Dendritic cell treated with granulocyte-macrophage colony-stimulating factor and Interleukin-4, amounts not matched to agents 40 ng/mL and 50 ng/mL, for 4 days (primary cell): ENCODE results near the gene TUBB3.
A peak's percentile ranks its signal among the peaks of the same experiment; 100 is the strongest.

Experiments used
- H3K27ac Mint-ChIP-seq: one replicate; pipeline ENCODE4 v1.8.0; 2022; ENCODE audit warnings: mild to moderate bottlenecking, mixed read lengths
- H3K27me3 Mint-ChIP-seq: one replicate; pipeline ENCODE4 v1.8.0; 2022; ENCODE audit warnings: mild to moderate bottlenecking, mixed read lengths
- H3K36me3 Mint-ChIP-seq: one replicate; pipeline ENCODE4 v1.8.0; 2022; ENCODE audit warnings: low read depth, mixed read lengths
- H3K4me1 Mint-ChIP-seq: one replicate; pipeline ENCODE4 v1.8.0; 2022; ENCODE audit warnings: low read depth, mixed read lengths
- H3K4me3 Mint-ChIP-seq: one replicate; pipeline ENCODE4 v1.8.0; 2022; ENCODE audit warnings: mild to moderate bottlenecking, moderate library complexity, mixed read lengths
- H3K9me3 Mint-ChIP-seq: one replicate; pipeline ENCODE4 v1.8.0; 2022; ENCODE audit warnings: mixed read lengths
- intact Hi-C: fragments of 100-400 bp; cut with micrococcal nuclease; formaldehyde crosslinking; loops from one replicate; pipeline ENCODE4 v1.15.0; 2022

The TUBB3 gene

DNA sequence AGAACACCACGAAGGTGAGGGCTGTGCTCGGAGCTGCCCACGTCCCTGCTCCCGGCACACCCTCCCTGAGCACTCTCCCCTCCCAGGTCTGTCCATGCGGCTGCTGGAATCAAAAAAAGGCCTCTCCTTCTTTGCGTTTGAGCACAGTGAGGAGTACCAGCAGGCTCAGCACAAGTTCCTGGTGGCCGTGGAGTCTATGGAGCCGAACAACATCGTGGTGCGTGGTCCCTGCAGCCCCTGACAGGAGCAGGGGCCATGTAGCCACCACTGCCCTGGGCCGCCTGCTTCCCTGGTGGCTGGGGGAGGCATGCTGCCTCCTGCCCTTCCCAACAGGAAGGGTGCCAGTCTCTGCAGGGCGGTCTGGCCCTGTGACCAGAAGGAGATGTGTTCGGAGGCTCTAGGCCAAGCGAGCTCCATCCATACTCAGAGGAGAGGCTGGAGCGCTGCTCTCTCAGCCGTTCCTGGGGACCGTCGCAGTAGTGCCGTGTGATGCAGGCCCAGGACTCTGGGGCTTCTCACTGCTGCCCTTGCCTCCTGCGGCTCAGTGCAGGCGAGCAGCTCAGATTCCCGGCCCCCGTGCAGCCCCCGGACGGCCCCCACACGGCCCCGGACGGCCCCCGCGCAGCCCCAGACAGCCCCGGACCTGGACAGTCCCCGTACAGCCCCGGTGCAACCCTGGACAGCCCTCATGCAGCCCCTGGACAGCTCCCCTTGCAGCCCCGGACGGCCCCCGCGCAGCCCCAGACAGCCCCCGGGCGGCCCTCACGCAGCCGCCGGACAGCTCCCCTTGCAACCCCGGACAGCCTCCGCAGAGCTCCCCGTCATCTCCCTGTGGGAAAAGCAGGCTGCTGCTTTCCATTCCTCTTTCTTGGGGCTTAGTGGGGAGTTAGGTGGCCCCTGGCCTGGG lies 29.2 kb upstream of the TUBB3 start:
- intact Hi-C loops: no loop called here
- peaks cover 100% of the 10 kb centered on the region for H3K36me3 Mint-ChIP-seq
- no peaks in the 10 kb centered on the region for H3K9me3 Mint-ChIP-seq
- H3K27me3 Mint-ChIP-seq: no peaks in the 10 kb centered on the region
- no peak overlapping the region for H3K4me3 Mint-ChIP-seq
- no peak overlapping the region for H3K27ac Mint-ChIP-seq
- H3K4me1 Mint-ChIP-seq: no peaks in the 10 kb centered on the region

GRCh38 chr16:89895482-89896250 lies 27.5 kb upstream of the TUBB3 start:
- H3K4me1 Mint-ChIP-seq: no peaks in the 10 kb centered on the region
- H3K9me3 Mint-ChIP-seq: no peaks in the 10 kb centered on the region
- H3K36me3 Mint-ChIP-seq: peaks cover 100% of the 10 kb centered on the region
- no peaks in the 10 kb centered on the region for H3K27me3 Mint-ChIP-seq
- intact Hi-C loops: no loop called here
- H3K4me3 Mint-ChIP-seq: no peak overlapping the region
- H3K27ac Mint-ChIP-seq: no peak overlapping the region

- no peaks in the 10 kb centered on the region for H3K27me3 Mint-ChIP-seq
- no peaks in the 10 kb centered on the region for H3K4me1 Mint-ChIP-seq
- no peak overlapping the region for H3K4me3 Mint-ChIP-seq
- intact Hi-C loops: no loop called here
- H3K36me3 Mint-ChIP-seq: peaks cover 92% of the 10 kb centered on the region
- H3K9me3 Mint-ChIP-seq: no peaks in the 10 kb centered on the region
- H3K27ac Mint-ChIP-seq: no peak overlapping the region
These were observed 25.9 kb upstream of the TUBB3 start for GRCh38 chr16:89897204-89897603.

- H3K36me3 Mint-ChIP-seq: peaks cover 90% of the 10 kb centered on the region
- no peaks in the 10 kb centered on the region for H3K27me3 Mint-ChIP-seq
- H3K27ac Mint-ChIP-seq: no peak overlapping the region
- intact Hi-C loops: no loop called here
- H3K4me1 Mint-ChIP-seq: no peaks in the 10 kb centered on the region
- H3K9me3 Mint-ChIP-seq: no peaks in the 10 kb centered on the region
- no peak overlapping the region for H3K4me3 Mint-ChIP-seq
These were observed 24.8 kb upstream of the TUBB3 start for GRCh38 chr16:89898201-89898967.

DNA sequence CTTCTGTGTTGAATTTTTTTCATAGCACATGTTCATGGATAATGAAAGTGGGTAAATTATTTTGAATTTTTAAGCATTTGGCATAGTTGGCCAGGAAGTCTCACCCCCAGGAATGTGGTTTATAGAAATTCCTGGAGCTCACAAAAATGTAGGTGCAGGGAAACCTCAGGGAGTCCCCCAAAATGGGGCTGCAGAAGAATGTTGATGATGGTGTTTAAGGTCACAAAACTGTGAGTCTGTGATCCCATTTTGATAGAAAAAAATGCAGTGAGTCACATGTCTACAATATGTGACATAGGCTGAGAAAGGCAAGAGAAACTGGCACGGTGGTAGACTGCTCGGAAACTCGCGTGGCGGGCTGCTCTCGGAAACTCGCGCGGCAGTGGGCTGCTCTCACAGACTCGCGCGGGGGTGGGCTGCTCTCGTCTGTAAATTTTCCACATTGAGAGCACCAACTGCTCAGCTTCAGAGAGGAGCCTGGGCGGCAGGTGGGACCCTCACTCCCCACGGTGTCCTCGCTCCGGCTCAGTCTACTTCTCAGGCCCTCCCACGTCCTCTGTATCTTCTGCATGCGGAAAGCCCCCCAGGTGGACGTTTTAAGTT lies 23.2 kb upstream of the TUBB3 start:
- H3K4me3 Mint-ChIP-seq: no peak overlapping the region
- no peaks in the 10 kb centered on the region for H3K9me3 Mint-ChIP-seq
- H3K27me3 Mint-ChIP-seq: no peaks in the 10 kb centered on the region
- H3K27ac Mint-ChIP-seq: no peak overlapping the region
- H3K36me3 Mint-ChIP-seq: peaks cover 90% of the 10 kb centered on the region
- H3K4me1 Mint-ChIP-seq: no peaks in the 10 kb centered on the region
- intact Hi-C loops: no loop called here

GRCh38 chr16:89900885-89901284 lies 22.3 kb upstream of the TUBB3 start:
- Mint-ChIP-seq H3K9me3 (no peaks in the 10 kb centered on the region), H3K36me3 (peaks cover 90% of the 10 kb centered on the region), H3K4me1 (no peaks in the 10 kb centered on the region), H3K27me3 (no peaks in the 10 kb centered on the region), H3K4me3 (no peak overlapping the region), H3K27ac (no peak overlapping the region)
- intact Hi-C loops: no loop called here

DNA sequence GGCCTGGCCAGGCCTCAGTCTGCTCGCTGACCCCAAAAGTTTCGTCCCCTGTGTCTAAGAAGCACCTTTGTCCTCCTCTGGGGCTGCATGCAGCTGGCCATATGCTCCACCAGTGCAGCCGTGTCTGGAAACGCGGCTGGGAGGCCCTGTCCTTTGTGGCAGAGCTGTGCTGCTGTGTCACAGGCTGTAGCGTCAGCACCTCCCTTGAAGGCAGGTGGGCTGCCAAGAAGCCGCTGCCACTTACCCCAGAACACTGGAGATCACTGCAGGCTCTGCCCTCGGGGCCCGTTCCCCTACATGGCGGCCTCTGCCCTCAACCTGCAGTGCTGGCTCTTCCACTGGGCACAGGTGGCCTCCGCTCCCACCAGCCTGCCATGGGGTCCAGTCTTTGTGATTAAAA lies 20.2 kb upstream of the TUBB3 start:
- Mint-ChIP-seq H3K27me3 (no peaks in the 10 kb centered on the region), H3K9me3 (no peaks in the 10 kb centered on the region), H3K4me3 (no peak overlapping the region), H3K27ac (no peak overlapping the region), H3K4me1 (no peaks in the 10 kb centered on the region), H3K36me3 (peaks cover 90% of the 10 kb centered on the region)
- intact Hi-C loops: no loop called here

GRCh38 chr16:89903908-89904515 lies 19.1 kb upstream of the TUBB3 start:
- Mint-ChIP-seq H3K4me1 (no peaks in the 10 kb centered on the region), H3K9me3 (no peaks in the 10 kb centered on the region), H3K4me3 (no peak overlapping the region), H3K27me3 (no peaks in the 10 kb centered on the region), H3K27ac (no peak overlapping the region), H3K36me3 (peaks cover 90% of the 10 kb centered on the region)
- intact Hi-C loops: no loop called here

GRCh38 chr16:89904606-89905510 lies 18.3 kb upstream of the TUBB3 start:
- no peaks in the 10 kb centered on the region for H3K9me3 Mint-ChIP-seq
- H3K4me1 Mint-ChIP-seq: peaks cover 5% of the 10 kb centered on the region
- no peak overlapping the region for H3K4me3 Mint-ChIP-seq
- H3K27me3 Mint-ChIP-seq: no peaks in the 10 kb centered on the region
- intact Hi-C loops: no loop called here
- peaks cover 90% of the 10 kb centered on the region for H3K36me3 Mint-ChIP-seq
- no peak overlapping the region for H3K27ac Mint-ChIP-seq

GRCh38 chr16:89905511-89906139 lies 17.5 kb upstream of the TUBB3 start:
- no peak overlapping the region for H3K27ac Mint-ChIP-seq
- intact Hi-C loops: no loop called here
- H3K36me3 Mint-ChIP-seq: peaks cover 90% of the 10 kb centered on the region
- H3K27me3 Mint-ChIP-seq: no peaks in the 10 kb centered on the region
- no peaks in the 10 kb centered on the region for H3K9me3 Mint-ChIP-seq
- H3K4me3 Mint-ChIP-seq: peak overlapping the region; percentile 30
- H3K4me1 Mint-ChIP-seq: peaks cover 11% of the 10 kb centered on the region

DNA sequence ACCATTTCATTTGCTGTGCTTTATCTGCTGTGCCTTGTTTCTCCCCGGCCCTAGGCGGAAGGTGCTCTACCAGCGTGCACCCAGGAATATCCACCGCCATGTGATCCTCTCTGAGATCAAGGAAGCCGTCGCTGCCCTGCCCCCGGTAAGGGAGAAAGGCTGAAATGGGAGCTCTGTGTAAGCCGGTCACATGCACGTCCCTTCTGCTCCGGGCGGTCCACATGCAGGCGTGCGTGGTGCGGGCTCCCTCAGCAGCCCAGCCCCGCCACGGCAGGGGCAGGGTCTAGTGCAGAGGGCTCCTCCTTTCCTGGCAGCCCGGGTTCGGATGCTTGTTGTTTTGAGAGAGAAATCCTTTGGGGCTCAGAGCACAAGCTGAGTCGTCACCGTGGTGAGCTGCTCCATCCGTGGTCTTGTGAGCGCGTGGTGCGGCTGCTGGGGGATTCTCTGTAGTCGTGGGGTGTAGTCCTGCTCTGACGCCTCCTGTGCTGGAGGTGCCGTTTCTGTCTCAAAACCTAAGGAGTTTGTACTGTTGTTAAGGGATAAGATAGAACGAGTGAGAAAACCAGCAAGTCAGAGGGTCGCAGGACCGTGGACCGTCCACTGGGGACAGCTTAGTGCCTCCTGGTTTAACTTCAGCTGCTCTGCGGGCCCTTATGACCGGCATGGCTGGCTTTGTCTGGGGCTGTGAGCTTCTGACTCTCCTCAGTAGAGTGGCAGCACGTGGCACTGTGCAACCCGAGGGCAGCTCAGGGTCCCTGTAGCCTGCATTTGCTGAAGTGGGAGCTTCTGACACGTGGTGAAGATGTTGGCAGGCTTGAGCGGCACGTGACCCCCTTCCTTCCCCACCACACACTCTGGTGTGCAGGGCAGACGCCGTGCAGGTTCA lies 16.8 kb upstream of the TUBB3 start:
- Mint-ChIP-seq H3K27me3 (no peaks in the 10 kb centered on the region), H3K4me3 (no peak overlapping the region), H3K9me3 (no peaks in the 10 kb centered on the region), H3K27ac (no peak overlapping the region), H3K36me3 (peaks cover 90% of the 10 kb centered on the region), H3K4me1 (peaks cover 11% of the 10 kb centered on the region)
- intact Hi-C loops: no loop called here
